ENCODE data around the gene CD48. TPM values are rescaled to one million over a fixed set of nuclear protein-coding genes. Genes with fewer than 3 reads are reported as not detected.

The CD48 gene
- total RNA-seq, 1 donor from 2014 or later = not detected

- Mint-ChIP-seq H3K4me1 (ENCODE audit: unreplicated experiment) (peaks cover 25% of the 10 kb centered on the region), H3K4me3 (ENCODE audit: unreplicated experiment) (peak overlapping the region; percentile 2), H3K27me3 (ENCODE audit: unreplicated experiment) (peaks cover 7% of the 10 kb centered on the region), H3K9me3 (ENCODE audit: unreplicated experiment) (no peaks in the 10 kb centered on the region), H3K36me3 (ENCODE audit: low read depth, unreplicated experiment) (no peaks in the 10 kb centered on the region), H3K27ac (ENCODE audit: unreplicated experiment) (peak overlapping the region; percentile 59)
- no peak for DNase-seq (ENCODE audit: low spot score)
- TF ChIP-seq, protein P1, sequence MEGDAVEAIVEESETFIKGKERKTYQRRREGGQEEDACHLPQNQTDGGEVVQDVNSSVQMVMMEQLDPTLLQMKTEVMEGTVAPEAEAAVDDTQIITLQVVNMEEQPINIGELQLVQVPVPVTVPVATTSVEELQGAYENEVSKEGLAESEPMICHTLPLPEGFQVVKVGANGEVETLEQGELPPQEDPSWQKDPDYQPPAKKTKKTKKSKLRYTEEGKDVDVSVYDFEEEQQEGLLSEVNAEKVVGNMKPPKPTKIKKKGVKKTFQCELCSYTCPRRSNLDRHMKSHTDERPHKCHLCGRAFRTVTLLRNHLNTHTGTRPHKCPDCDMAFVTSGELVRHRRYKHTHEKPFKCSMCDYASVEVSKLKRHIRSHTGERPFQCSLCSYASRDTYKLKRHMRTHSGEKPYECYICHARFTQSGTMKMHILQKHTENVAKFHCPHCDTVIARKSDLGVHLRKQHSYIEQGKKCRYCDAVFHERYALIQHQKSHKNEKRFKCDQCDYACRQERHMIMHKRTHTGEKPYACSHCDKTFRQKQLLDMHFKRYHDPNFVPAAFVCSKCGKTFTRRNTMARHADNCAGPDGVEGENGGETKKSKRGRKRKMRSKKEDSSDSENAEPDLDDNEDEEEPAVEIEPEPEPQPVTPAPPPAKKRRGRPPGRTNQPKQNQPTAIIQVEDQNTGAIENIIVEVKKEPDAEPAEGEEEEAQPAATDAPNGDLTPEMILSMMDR (IDR thresholded peaks at IDR 0.05; ENCODE audit: unreplicated experiment) = no peak
These were observed 73.6 kb downstream of the CD48 start for GRCh38 chr1:160637821-160638539.

GRCh38 chr1:160637065-160637464 lies 74.6 kb downstream of the CD48 start:
- DNase-seq (ENCODE audit: low spot score) = no peak
- peaks cover 8% of the 10 kb centered on the region for H3K27me3 Mint-ChIP-seq (ENCODE audit: unreplicated experiment)
- peaks cover 28% of the 10 kb centered on the region for H3K4me1 Mint-ChIP-seq (ENCODE audit: unreplicated experiment)
- no peaks in the 10 kb centered on the region for H3K36me3 Mint-ChIP-seq (ENCODE audit: low read depth, unreplicated experiment)
- no peak overlapping the region for H3K4me3 Mint-ChIP-seq (ENCODE audit: unreplicated experiment)
- TF ChIP-seq, protein P1 (IDR thresholded peaks at IDR 0.05; ENCODE audit: unreplicated experiment) = no peak
- H3K9me3 Mint-ChIP-seq (ENCODE audit: unreplicated experiment) = no peaks in the 10 kb centered on the region
- H3K27ac Mint-ChIP-seq (ENCODE audit: unreplicated experiment) = peak overlapping the region; percentile 50

DNA sequence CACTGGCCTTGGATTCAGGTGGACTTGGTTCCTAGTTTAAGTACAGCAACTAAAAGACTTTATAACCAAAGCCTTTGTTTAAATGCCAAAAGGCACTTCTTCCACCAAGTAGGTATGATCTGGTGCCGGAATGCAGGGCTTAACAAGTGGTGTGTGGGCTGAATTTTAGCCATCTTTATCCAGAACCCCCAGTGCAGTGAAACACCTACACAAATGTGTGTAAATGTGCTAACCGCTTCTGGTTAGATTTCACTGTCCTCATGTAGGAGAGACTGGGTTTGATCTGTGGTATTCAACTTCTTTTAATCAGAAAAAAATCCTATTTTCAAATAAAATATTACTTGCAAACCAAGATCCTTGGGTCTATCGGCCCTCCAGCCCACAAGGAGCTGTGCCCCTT lies 75.1 kb downstream of the CD48 start:
- Mint-ChIP-seq H3K27ac (ENCODE audit: unreplicated experiment) (no peak overlapping the region), H3K27me3 (ENCODE audit: unreplicated experiment) (peaks cover 8% of the 10 kb centered on the region), H3K9me3 (ENCODE audit: unreplicated experiment) (no peaks in the 10 kb centered on the region), H3K36me3 (ENCODE audit: low read depth, unreplicated experiment) (no peaks in the 10 kb centered on the region), H3K4me3 (ENCODE audit: unreplicated experiment) (no peak overlapping the region), H3K4me1 (ENCODE audit: unreplicated experiment) (peaks cover 28% of the 10 kb centered on the region)
- TF ChIP-seq, protein P1 (IDR thresholded peaks at IDR 0.05; ENCODE audit: unreplicated experiment) = no peak
- no peak for DNase-seq (ENCODE audit: low spot score)

GRCh38 chr1:160636076-160636475 lies 75.5 kb downstream of the CD48 start:
- no peak overlapping the region for H3K27ac Mint-ChIP-seq (ENCODE audit: unreplicated experiment)

More at GRCh38 chr1:160636076-160636475, 75.5 kb downstream of the CD48 start:
- H3K4me3 Mint-ChIP-seq (ENCODE audit: unreplicated experiment) = no peak overlapping the region
- TF ChIP-seq, protein P1 (IDR thresholded peaks at IDR 0.05; ENCODE audit: unreplicated experiment) = no peak
- no peaks in the 10 kb centered on the region for H3K36me3 Mint-ChIP-seq (ENCODE audit: low read depth, unreplicated experiment)
- no peak for DNase-seq (ENCODE audit: low spot score)
- no peaks in the 10 kb centered on the region for H3K9me3 Mint-ChIP-seq (ENCODE audit: unreplicated experiment)
- H3K27me3 Mint-ChIP-seq (ENCODE audit: unreplicated experiment) = peaks cover 8% of the 10 kb centered on the region
- peaks cover 28% of the 10 kb centered on the region for H3K4me1 Mint-ChIP-seq (ENCODE audit: unreplicated experiment)
